ENCODE results near the gene BRME1.
"Not testable (repeated sequence)": the region's sequence is repeated elsewhere in the genome, so short reads cannot be mapped to it uniquely, and the experiment has no call there.

The BRME1 gene

DNA sequence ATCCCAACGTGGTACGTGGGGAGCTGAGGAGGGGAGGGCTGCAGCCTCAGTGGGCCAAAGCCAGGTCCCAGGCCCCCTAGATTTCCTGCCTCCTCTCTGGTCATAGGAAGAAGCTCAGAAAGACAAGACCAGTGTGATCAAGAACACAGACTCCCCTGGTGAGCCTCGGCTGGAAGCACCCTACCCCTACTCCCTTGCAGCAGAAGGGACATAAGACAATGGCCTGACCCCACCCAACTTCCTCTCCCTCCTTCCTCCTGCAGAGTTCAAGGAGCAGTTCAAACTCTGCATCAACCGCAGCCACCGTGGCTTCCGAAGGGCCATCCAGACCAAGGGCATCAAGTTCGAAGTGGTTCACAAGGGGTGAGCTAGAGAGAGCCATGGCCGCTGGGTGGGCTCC, 20.8 kb upstream of the BRME1 start:
- no peak for DNase-seq (ENCODE audit: low read depth in 2 of 2)

GRCh38 chr19:13926010-13926409, 20.1 kb upstream of the BRME1 start:
- DNase-seq (ENCODE audit: low read depth in 2 of 2), result no peak

DNA sequence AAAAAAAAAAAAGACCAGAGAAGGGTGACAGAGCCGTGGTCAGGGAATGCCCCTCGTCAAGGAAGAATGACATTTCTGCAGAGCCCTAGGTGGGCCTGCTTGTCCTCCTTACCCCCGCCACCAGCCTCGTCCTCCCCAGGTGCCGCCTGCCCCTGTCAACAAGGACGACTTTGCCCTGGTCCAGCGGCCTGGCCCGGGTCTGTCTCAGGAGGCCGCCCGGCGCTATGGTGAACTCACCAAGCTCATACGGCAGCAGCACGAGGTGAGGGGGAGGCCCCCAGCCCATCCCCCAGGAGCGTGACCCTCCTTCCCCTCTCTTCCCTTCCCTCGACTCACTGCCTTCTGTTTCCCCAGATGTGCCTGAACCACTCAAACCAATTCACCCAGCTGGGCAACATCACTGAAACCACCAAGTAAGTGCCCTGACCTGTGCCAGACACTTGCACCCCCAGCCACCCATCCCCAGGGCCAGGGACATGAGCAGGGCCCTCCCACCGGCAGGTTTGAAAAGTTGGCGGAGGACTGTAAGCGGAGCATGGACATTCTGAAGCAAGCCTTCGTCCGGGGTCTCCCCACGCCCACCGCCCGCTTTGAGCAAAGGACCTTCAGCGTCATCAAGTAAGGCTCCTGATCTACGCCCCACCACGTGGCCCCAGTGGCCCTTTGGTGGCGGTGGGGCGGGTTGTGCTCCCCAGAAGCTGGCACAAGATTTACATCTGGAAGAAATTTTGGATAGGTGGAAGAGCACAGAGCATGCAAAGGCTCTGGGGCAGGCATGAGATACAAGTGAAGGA, 17.5 kb upstream of the BRME1 start:
- no peak for DNase-seq (ENCODE audit: low read depth in 2 of 2)

DNA sequence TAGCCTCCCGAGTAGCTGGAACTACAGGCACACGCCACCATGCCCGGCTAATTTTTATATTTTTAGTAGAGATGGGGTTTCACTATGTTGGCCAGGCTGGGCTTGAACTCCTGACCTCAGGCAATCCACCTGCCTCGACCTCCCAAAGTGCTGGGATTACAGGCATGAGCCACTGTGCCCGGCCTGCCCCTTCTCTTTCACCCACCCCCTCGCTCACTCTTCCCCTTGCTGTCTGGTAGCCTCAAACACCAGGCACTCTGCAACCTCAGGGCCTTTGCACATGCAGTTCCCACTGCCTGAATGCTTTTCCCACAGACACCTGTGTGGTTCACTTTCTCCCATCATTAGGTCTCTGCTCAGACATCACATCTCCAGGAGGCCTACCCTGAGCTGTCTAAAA, 16.2 kb upstream of the BRME1 start:
- not testable (repeated sequence) for DNase-seq (ENCODE audit: low read depth in 2 of 2)

DNA sequence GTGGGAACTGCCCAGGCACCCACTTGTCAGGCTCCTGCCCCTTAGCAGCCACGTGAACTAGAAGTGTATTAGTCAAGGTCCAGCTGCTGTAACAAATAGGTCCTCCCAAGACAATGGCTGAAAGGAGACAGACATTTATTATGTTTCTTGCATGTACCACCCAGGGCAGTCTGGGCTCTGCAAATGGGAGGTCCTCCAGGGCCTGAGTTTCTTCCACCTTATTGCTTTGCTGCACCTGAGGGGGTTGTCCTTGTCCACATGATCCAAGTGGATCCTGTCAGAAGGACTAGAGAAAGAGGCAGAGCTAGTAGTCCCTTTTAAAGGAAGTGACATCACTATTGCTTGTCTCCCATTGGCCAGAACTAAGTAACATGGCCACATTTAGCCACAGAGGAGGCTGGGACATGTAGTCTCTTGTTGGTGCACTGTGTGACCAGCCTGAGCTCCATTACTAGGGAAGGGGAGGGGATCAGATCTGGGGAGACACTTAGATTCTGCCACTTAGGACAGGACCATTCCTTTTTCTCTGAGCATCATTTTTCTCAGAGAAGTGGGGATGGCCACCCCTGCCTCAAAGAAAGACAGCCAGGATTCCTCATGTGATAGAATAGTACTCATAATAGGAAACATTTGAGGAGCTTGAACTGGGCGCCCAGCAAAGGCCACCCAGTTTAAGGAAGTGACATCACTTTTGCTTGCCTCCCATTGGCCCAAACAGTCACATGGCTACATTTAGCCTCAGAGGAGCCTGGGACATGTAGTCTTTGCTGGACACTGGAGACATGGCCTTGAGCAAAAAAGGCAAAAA, 15.2 kb upstream of the BRME1 start:
- no peak for DNase-seq (ENCODE audit: low read depth in 2 of 2)

- DNase-seq (ENCODE audit: low read depth in 2 of 2), result no peak
Measured at GRCh38 chr19:13920524-13920923, 14.6 kb upstream of the BRME1 start.

GRCh38 chr19:13918726-13919411, 13.0 kb upstream of the BRME1 start:
- no peak for DNase-seq (ENCODE audit: low read depth in 2 of 2)

- DNase-seq (ENCODE audit: low read depth in 2 of 2), result no peak
Measured at GRCh38 chr19:13917888-13918406, 12.0 kb upstream of the BRME1 start.

DNA sequence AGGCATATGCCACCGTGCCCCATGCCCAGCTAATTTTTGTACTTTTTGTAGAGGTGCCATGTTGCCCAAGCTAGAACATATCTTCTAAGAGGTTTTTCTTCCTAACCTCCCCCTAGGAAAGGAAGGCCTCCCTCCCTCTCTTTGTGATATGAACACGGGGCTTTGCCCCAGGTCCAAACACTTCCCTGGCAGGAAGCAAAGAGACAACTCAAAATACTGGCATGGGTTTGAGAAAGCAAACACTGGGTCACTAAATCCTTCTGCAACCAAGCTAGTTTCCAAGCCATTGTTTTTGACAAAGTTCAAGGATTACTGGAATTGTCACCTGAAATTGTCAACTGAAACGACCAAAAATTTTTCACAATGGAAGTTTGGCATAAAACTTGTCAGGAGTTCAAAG, 8.9 kb upstream of the BRME1 start:
- no peak for DNase-seq (ENCODE audit: low read depth in 2 of 2)

- no peak for DNase-seq (ENCODE audit: low read depth in 2 of 2)
Measured at GRCh38 chr19:13913352-13913751, 7.4 kb upstream of the BRME1 start.

GRCh38 chr19:13909430-13909829, 3.5 kb upstream of the BRME1 start:
- DNase-seq (ENCODE audit: low read depth in 2 of 2), result no peak

GRCh38 chr19:13908674-13909073, 2.8 kb upstream of the BRME1 start:
- DNase-seq (ENCODE audit: low read depth in 2 of 2), result no peak

- DNase-seq (ENCODE audit: low read depth in 2 of 2), result no peak
Measured at GRCh38 chr19:13906910-13907309, 993 bp upstream of the BRME1 start.

GRCh38 chr19:13906521-13906904, 596 bp upstream of the BRME1 start:
- no peak for DNase-seq (ENCODE audit: low read depth in 2 of 2)

DNA sequence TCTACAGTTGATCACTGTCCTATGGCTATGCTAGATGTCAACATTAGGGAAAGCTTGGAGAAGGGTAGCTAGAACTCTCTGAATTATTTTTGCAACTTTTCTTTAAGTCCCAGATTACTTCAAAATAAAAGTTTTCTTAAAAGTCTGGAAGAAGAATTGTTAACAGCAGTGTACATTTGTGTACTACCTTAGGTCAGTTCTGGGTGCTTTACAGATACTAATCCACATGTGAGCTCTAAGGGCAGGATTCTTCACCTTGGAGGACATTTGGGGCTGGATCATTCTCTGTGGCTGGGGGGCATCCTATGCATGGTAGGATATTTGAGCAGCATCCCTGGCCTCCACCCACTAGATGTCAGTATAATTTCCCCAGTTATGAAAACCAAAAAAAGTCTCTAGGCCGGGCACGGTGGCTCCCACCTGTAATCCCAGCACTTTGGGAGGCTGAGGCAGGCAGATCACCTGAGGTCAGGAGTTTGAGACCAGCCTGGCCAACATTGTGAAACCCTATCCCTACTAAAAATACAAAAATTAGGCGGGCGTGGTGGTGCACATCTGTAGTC, 2.8 kb downstream of the BRME1 start:
- DNase-seq (ENCODE audit: low read depth in 2 of 2), result no peak

GRCh38 chr19:13899912-13900584, 5.9 kb downstream of the BRME1 start:
- DNase-seq (ENCODE audit: low read depth in 2 of 2), result no peak

GRCh38 chr19:13899393-13899792, 6.5 kb downstream of the BRME1 start:
- DNase-seq (ENCODE audit: low read depth in 2 of 2), result no peak

DNA sequence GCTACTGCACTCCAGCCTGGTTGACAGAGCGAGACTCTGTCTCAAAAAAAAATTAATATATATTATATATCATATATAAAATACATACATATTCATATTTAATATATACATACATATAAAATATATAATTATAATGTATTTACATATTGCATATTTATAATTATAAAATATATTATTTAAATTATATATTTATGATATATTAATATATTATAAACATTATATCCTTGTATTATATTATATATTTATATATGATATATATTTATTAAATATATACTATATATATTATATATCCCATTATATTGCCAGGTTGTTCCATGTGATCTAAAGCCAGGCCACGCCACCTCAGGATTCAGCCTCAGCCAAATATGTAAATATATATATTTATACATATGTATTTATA, 9.7 kb downstream of the BRME1 start:
- DNase-seq (ENCODE audit: low read depth in 2 of 2), result no peak

DNA sequence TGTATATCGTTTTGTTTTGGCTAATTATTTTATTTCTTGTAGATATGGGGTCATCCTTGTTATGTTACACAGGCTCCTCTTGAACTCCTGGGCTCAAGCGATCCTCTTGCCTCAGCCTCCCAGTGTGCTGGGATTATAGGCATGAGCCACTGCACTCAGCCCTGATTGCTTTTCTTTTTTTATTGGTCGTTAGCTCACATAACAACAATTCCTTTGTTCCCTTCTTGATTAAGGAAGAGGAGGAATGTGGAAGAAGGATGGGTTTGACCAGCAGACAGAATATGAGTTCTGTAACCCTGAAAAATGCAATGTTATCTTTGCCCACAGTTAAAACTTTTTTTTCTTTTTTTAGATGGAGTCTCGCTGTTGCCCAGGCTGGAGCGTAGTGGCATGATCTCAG, 11.4 kb downstream of the BRME1 start:
- DNase-seq (ENCODE audit: low read depth in 2 of 2), result no peak

- no peak for DNase-seq (ENCODE audit: low read depth in 2 of 2)
Measured at GRCh38 chr19:13892870-13893269, 13.0 kb downstream of the BRME1 start.

DNA sequence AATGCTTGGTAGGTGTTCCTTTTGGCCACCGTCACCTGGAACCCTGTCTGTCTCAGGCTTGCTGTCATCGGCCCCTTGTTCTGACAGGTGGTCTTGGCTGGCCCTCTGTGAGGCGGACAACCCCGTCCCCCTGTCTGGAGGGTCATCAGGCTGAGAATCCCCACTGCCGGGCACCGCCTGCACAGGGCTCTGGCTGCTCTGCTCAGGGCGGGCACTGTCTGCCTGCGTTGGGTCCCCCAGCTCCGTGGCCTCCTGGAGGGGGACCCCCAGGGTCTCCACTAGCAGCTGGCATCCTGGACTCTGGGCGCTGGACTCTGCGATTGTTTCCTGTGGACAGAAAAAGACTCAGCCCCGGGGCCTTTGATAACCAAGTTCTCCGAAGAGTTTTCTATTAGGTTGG, 15.8 kb downstream of the BRME1 start:
- no peak for DNase-seq (ENCODE audit: low read depth in 2 of 2)

- no peak for DNase-seq (ENCODE audit: low read depth in 2 of 2)
Measured at GRCh38 chr19:13888281-13888680, 17.6 kb downstream of the BRME1 start.
